Endothelial cell of umbilical vein (primary cell): Measurements from ENCODE around the gene CCN2.

Experiments used
- EZH2 ChIP-seq: IDR thresholded peaks from 2 replicates; pipeline ENCODE4 v1.6.1; 2012; ENCODE audit warnings: borderline replicate concordance, low read depth, mild to moderate bottlenecking, moderate library complexity, low read length, inconsistent platforms; ENCODE audit not compliant: severe bottlenecking
- GATA2 ChIP-seq: IDR thresholded peaks from 2 replicates; pipeline ENCODE4 v1.7.0; 2011; ENCODE audit warnings: low read depth, mild to moderate bottlenecking, moderate library complexity, mixed read lengths, low read length; ENCODE audit not compliant: insufficient read length, insufficient read depth
- JUN ChIP-seq: IDR thresholded peaks from 2 replicates; pipeline ENCODE4 v1.6.1; 2011; ENCODE audit warnings: borderline replicate concordance, low read depth; ENCODE audit not compliant: insufficient read length, insufficient read depth
- MYC ChIP-seq: IDR thresholded peaks from one replicate; pipeline ENCODE4 v1.6.1; 2011; ENCODE audit warnings: mild to moderate bottlenecking, low read depth, low read length
- POLR2A ChIP-seq: IDR thresholded peaks from 2 replicates; pipeline ENCODE4 v1.6.1; 2012; ENCODE audit warnings: low read depth, mild to moderate bottlenecking, control low read depth, low read length
- POLR2AphosphoS5 ChIP-seq: IDR thresholded peaks from 2 replicates; pipeline ENCODE4 v1.6.1; 2012; ENCODE audit warnings: low read depth, mild to moderate bottlenecking, control low read depth, low read length, moderate library complexity; ENCODE audit not compliant: insufficient read depth
- TF ChIP-seq, protein P1 (sequence below), 2 donors: IDR thresholded peaks; 1 replicate in 1 of 2; 2 replicates in 1 of 2; pipeline ENCODE4 v1.5.1; 2011; ENCODE audit warnings: low read length in 2 of 2, mild to moderate bottlenecking in 2 of 2, moderate library complexity in 2 of 2, control low read depth in 1 of 2, inconsistent platforms in 1 of 2, low read depth in 1 of 2; ENCODE audit not compliant: insufficient read depth in 1 of 2; ENCODE audit errors: extremely low read depth in 1 of 2

DNA sequence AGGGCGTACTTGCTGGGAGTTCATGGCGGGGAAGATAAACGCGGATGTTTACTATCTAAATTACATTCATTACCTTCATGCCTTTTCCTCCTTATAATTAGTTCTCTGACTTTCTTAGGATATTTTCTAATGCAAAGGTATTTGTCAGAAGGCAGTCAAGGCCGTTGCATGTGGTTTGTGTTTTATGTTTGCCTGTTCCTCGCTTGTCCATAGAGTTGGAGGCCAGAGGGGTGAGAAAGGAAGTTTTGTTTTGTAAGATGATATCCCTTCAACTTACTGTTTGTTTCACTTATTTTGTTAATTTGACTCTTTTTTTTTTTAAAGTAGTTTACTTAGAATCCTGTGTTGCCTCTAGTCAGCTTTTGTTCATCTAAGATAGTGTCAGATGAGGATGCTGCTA lies 4.0 kb upstream of the CCN2 start:
- TF ChIP-seq MYC: no peak
- TF ChIP-seq POLR2AphosphoS5: no peak
- TF ChIP-seq, protein P1, sequence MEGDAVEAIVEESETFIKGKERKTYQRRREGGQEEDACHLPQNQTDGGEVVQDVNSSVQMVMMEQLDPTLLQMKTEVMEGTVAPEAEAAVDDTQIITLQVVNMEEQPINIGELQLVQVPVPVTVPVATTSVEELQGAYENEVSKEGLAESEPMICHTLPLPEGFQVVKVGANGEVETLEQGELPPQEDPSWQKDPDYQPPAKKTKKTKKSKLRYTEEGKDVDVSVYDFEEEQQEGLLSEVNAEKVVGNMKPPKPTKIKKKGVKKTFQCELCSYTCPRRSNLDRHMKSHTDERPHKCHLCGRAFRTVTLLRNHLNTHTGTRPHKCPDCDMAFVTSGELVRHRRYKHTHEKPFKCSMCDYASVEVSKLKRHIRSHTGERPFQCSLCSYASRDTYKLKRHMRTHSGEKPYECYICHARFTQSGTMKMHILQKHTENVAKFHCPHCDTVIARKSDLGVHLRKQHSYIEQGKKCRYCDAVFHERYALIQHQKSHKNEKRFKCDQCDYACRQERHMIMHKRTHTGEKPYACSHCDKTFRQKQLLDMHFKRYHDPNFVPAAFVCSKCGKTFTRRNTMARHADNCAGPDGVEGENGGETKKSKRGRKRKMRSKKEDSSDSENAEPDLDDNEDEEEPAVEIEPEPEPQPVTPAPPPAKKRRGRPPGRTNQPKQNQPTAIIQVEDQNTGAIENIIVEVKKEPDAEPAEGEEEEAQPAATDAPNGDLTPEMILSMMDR (IDR thresholded peaks at IDR 0.05; ENCODE audit: extremely low read depth in 1 of 2, insufficient read depth in 1 of 2, low read depth in 1 of 2, low read length in 2 of 2): no peak
- no peak for TF ChIP-seq GATA2
- no peak for TF ChIP-seq POLR2A
- TF ChIP-seq EZH2: no peak
- TF ChIP-seq JUN: no peak
